ENCODE data around the gene COQ8A.
"Not testable (repeated sequence)": the region's sequence is repeated elsewhere in the genome, so short reads cannot be mapped to it uniquely, and the experiment has no call there.

COQ8A gene

DNA sequence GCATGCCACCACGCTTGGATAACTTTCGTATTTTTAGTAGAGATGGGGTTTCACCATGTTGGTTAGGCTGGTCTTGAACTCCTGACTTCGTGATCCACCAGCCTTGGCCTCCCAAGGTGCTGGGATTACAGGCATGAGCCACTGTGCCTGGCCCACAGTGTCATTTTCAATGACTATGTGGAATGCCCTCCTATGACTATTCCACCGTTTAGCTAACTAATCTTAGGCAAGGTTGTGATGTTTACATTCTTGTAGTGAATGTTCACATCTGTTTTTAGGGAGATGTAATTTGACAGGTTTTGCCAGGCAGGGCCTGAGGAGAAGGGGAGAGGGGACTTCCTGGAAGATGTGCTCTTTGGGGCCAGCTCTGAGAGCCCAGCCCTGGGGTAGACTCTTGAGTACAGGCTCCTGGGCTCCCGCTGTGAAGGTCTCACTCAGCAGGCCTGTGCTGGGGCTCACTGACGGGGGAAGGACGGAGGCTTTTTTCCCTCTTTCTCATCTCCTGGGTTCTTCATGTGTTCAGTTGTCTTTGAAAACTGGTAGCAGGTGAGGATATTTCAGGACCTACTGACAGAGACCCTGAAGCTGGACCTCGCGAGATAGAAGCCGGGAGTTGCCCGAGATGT, 13.2 kb downstream of the COQ8A start:
- no peaks in the 10 kb centered on the region for H3K4me1 ChIP-seq (ENCODE audit: insufficient read depth, low read length)
- H3K27me3 ChIP-seq (ENCODE audit: insufficient read depth, low read length) = no peaks in the 10 kb centered on the region
- no peaks in the 10 kb centered on the region for H3K36me3 ChIP-seq (ENCODE audit: insufficient read depth, low read length)
- no peak overlapping the region for H3K4me3 ChIP-seq (ENCODE audit: low read length)
- H3K9me3 ChIP-seq (ENCODE audit: insufficient read depth, low read depth, low read length) = no peaks in the 10 kb centered on the region
- WGBS = 91% methylated on average over 11 of the region's 11 CpGs
- H3K27ac ChIP-seq (ENCODE audit: low read depth, low read length) = no peak overlapping the region
- no peak overlapping the region for H3K9ac ChIP-seq (ENCODE audit: low read depth, low read length)

DNA sequence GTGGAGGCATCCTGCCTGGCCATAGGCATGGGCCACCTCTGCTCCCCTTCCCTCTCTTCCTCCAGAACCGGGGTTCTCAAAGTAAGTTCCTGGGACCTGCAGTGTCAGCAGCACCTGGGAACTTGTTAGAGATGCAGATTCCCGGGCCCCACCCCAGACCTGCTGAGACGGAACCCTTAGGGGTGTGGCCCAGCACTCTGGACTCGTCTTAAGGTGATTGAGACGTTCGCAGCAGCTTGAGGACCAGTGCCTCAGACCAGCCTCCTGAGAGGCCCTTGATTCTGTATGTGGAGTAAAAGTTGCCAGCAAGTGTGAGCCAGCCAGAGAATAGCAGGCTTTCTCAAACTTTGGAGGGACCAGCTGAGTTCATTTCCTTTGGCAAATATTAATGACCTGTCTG, 14.2 kb downstream of the COQ8A start:
- 91% methylated on average over 6 of the region's 6 CpGs for WGBS
- H3K9me3 ChIP-seq (ENCODE audit: insufficient read depth, low read depth, low read length) = no peaks in the 10 kb centered on the region
- no peak overlapping the region for H3K9ac ChIP-seq (ENCODE audit: low read depth, low read length)
- H3K27ac ChIP-seq (ENCODE audit: low read depth, low read length) = no peak overlapping the region
- no peak overlapping the region for H3K4me3 ChIP-seq (ENCODE audit: low read length)
- no peaks in the 10 kb centered on the region for H3K36me3 ChIP-seq (ENCODE audit: insufficient read depth, low read length)
- H3K27me3 ChIP-seq (ENCODE audit: insufficient read depth, low read length) = no peaks in the 10 kb centered on the region
- H3K4me1 ChIP-seq (ENCODE audit: insufficient read depth, low read length) = no peaks in the 10 kb centered on the region

DNA sequence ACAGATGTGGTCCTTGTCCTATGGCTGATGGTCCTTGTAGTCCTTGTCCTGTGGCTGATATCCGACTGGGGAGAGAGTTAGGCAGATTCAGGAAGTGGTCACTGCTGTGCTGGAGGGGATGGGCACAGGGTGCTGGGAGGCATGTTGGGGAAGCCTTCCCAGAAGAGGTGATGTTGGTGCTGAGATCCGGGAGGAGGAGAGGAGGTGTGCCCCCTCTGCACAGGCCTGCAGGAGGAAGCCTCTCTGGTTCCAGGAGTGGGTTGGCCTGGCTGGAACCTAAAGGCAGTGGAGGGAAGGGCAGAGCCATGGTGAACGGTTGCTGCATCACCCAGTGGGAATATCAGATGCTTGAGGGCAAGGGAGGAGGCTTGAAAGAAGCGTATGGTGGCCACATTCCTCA, 14.7 kb downstream of the COQ8A start:
- no peaks in the 10 kb centered on the region for H3K4me1 ChIP-seq (ENCODE audit: insufficient read depth, low read length)
- H3K9ac ChIP-seq (ENCODE audit: low read depth, low read length) = no peak overlapping the region
- no peak overlapping the region for H3K27ac ChIP-seq (ENCODE audit: low read depth, low read length)
- 88% methylated on average over 4 of the region's 4 CpGs for WGBS
- no peaks in the 10 kb centered on the region for H3K9me3 ChIP-seq (ENCODE audit: insufficient read depth, low read depth, low read length)
- H3K4me3 ChIP-seq (ENCODE audit: low read length) = no peak overlapping the region
- H3K27me3 ChIP-seq (ENCODE audit: insufficient read depth, low read length) = no peaks in the 10 kb centered on the region
- no peaks in the 10 kb centered on the region for H3K36me3 ChIP-seq (ENCODE audit: insufficient read depth, low read length)

DNA sequence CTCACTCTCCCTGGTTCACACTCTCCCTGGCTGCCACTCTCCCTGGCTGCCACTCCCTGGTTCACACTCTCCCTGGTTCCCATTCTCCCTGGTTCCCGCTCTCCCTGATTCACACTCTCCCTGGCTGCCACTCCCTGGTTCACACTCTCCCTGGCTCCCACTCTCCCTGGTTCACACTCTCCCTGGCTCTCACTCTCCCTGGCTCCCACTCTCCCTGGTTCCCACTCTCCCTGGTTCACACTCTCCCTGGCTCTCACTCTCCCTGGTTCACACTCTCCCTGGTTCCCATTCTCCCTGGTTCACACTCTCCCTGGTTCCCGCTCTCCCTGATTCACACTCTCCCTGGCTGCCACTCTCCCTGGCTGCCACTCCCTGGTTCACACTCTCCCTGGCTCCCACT, 15.8 kb downstream of the COQ8A start:
- not testable (repeated sequence) for H3K9me3 ChIP-seq (ENCODE audit: insufficient read depth, low read depth, low read length); H3K4me3 ChIP-seq (ENCODE audit: low read length); H3K36me3 ChIP-seq (ENCODE audit: insufficient read depth, low read length); H3K9ac ChIP-seq (ENCODE audit: low read depth, low read length); H3K4me1 ChIP-seq (ENCODE audit: insufficient read depth, low read length); H3K27ac ChIP-seq (ENCODE audit: low read depth, low read length); H3K27me3 ChIP-seq (ENCODE audit: insufficient read depth, low read length)
- 93% methylated on average over 2 of the region's 2 CpGs for WGBS

DNA sequence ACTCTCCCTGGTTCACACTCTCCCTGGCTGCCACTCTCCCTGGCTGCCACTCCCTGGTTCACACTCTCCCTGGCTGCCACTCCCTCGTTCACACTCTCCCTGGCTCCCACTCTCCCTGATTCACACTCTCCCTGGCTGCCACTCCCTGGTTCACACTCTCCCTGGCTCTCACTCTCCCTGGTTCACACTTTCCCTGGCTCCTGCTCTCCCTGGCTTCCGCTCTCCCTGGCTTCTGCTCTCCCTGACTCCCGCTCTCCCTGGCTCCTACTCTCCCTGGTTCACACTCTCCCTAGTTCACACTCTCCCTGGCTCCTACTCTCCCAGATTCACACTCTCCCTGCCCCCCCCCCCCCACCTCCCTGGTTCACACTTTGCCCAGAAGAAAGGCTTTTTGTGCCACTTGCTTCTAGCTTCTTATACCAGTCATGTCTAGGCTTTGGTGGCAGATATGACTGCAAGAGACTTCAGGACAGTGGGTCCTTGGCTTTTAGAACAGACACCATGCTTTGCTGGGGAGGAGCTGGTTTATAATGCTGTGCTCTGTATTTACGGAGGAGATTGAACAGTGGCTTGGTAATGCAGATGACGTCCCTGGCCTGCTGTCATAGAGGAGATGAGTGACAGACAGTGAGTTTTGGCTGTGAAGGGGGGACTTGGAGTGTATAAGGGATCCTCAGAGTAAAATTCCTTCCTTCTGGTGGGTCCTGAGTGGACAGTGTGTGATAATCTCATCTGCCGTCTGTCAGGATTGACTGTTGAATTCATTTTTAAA, 17.0 kb downstream of the COQ8A start:
- Histone ChIP-seq H3K9ac (ENCODE audit: low read depth, low read length) (no peak overlapping the region), H3K4me3 (ENCODE audit: low read length) (no peak overlapping the region), H3K27ac (ENCODE audit: low read depth, low read length) (no peak overlapping the region), H3K9me3 (ENCODE audit: insufficient read depth, low read depth, low read length) (no peaks in the 10 kb centered on the region), H3K4me1 (ENCODE audit: insufficient read depth, low read length) (no peaks in the 10 kb centered on the region), H3K27me3 (ENCODE audit: insufficient read depth, low read length) (no peaks in the 10 kb centered on the region), H3K36me3 (ENCODE audit: insufficient read depth, low read length) (no peaks in the 10 kb centered on the region)
- 92% methylated on average over 5 of the region's 6 CpGs for WGBS

DNA sequence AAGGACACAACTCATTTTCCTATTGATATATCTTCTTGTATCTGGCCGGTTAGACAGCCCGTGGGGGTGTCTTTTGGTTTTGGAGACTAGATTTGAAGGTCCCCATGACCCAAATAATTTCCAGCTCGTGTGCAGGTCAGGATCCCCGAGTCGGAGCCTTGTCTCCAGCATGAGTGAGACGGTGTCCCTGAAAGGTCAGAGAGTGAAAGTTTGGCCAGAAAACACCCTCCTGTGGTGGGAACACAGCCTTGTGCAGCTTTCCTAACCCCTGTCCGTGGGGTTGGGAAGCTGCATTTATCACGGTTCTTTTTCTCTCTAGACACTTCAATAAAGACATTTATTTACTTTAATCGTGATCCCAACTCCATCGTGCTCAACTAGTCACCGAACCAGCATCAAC, 17.6 kb downstream of the COQ8A start:
- no peak overlapping the region for H3K4me3 ChIP-seq (ENCODE audit: low read length)
- H3K4me1 ChIP-seq (ENCODE audit: insufficient read depth, low read length) = no peaks in the 10 kb centered on the region
- WGBS = 94% methylated on average over 11 of the region's 11 CpGs
- no peak overlapping the region for H3K27ac ChIP-seq (ENCODE audit: low read depth, low read length)
- H3K9ac ChIP-seq (ENCODE audit: low read depth, low read length) = no peak overlapping the region
- no peaks in the 10 kb centered on the region for H3K36me3 ChIP-seq (ENCODE audit: insufficient read depth, low read length)
- H3K9me3 ChIP-seq (ENCODE audit: insufficient read depth, low read depth, low read length) = no peaks in the 10 kb centered on the region
- H3K27me3 ChIP-seq (ENCODE audit: insufficient read depth, low read length) = no peaks in the 10 kb centered on the region

DNA sequence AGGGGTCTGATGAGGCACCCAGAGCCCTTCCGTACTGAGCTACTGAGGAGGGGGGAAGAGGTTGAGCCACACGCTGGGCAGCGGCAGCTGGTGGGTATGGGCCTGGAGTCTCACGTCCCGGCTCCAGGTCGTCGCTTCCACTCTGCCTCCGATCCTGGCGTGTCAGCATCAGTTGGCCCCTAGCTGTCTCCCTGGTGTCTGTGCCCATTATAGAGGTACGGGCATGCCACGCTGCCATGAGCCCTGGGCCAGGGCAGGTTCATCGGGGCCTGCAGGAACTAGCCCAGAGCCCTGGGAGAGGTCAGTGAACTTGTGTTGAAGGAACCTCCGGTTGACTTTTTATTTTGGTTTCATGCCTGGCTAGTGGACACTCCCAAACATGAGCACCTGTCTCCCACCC, 18.2 kb downstream of the COQ8A start:
- WGBS = 91% methylated on average over 13 of the region's 13 CpGs
- Histone ChIP-seq H3K4me1 (ENCODE audit: insufficient read depth, low read length) (no peaks in the 10 kb centered on the region), H3K9ac (ENCODE audit: low read depth, low read length) (no peak overlapping the region), H3K27me3 (ENCODE audit: insufficient read depth, low read length) (no peaks in the 10 kb centered on the region), H3K9me3 (ENCODE audit: insufficient read depth, low read depth, low read length) (no peaks in the 10 kb centered on the region), H3K4me3 (ENCODE audit: low read length) (no peak overlapping the region), H3K27ac (ENCODE audit: low read depth, low read length) (no peak overlapping the region), H3K36me3 (ENCODE audit: insufficient read depth, low read length) (no peaks in the 10 kb centered on the region)

DNA sequence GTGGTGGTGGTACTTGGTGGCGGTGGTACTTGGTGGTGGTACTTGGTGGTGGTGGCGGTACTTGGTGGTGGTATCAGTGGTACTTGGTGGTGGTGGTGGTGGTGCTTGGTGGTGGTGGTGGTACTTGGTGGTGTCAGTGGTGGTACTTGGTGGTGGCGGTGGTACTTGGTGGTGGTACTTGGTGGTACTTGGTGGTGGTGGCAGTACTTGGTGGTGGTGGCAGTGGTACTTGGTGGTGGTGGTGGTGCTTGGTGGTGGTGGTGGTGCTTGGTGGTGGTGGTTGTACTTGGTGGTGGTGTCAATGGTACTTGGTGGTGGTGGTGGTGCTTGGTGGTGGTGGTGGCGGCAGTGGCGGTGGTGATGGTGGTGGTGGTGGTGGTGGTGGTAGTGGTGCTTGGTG, 20.2 kb downstream of the COQ8A start:
- Histone ChIP-seq H3K9ac (ENCODE audit: low read depth, low read length) (no peak overlapping the region), H3K27me3 (ENCODE audit: insufficient read depth, low read length) (no peaks in the 10 kb centered on the region), H3K4me3 (ENCODE audit: low read length) (no peak overlapping the region), H3K9me3 (ENCODE audit: insufficient read depth, low read depth, low read length) (no peaks in the 10 kb centered on the region), H3K36me3 (ENCODE audit: insufficient read depth, low read length) (no peaks in the 10 kb centered on the region), H3K4me1 (ENCODE audit: insufficient read depth, low read length) (no peaks in the 10 kb centered on the region), H3K27ac (ENCODE audit: low read depth, low read length) (no peak overlapping the region)
- 74% methylated on average over 5 of the region's 5 CpGs for WGBS

DNA sequence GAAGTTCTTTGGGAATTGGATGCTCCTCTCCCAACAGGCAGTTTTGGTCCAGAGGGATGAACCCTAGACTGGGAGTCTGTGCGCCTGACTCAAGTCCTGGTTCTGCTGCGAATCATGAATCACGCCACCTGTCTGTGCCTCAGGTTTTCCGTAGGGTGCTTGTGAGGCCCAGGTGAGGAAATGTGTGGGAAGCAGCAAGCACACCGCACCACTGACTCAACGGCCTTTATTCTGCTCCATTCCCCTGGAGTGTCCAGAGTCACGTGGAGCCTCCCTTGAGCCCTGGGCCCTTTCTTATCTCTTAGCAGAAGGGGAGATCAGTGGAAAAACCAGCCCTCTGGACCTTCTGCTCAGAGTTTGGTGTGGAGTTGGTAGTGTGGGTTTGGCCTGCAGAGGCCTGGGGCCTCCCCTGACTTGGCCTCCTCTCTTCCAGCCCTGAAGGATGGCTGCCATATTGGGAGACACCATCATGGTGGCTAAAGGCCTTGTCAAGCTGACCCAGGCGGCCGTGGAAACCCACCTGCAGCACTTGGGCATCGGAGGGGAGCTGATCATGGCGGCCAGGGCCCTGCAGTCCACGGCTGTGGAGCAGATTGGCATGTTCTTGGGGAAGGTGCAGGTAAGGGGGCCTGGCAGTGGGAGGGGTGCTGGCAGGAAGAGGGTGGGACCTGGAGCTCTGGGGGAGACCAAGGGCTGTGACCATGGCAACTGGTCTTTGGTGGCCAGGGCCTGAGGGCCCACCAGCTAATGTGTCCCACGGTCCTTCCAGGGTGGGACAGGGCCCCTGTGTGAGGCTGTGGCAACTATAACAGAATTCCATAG, 21.1 kb downstream of the COQ8A start:
- Histone ChIP-seq H3K9ac (ENCODE audit: low read depth, low read length) (no peak overlapping the region), H3K27ac (ENCODE audit: low read depth, low read length) (no peak overlapping the region), H3K9me3 (ENCODE audit: insufficient read depth, low read depth, low read length) (no peaks in the 10 kb centered on the region), H3K36me3 (ENCODE audit: insufficient read depth, low read length) (peaks cover under 1% of the 10 kb centered on the region; the same call in 1 of the 2 replicates), H3K4me3 (ENCODE audit: low read length) (no peak overlapping the region), H3K4me1 (ENCODE audit: insufficient read depth, low read length) (no peaks in the 10 kb centered on the region), H3K27me3 (ENCODE audit: insufficient read depth, low read length) (no peaks in the 10 kb centered on the region)
- WGBS = 94% methylated on average over 13 of the region's 13 CpGs

DNA sequence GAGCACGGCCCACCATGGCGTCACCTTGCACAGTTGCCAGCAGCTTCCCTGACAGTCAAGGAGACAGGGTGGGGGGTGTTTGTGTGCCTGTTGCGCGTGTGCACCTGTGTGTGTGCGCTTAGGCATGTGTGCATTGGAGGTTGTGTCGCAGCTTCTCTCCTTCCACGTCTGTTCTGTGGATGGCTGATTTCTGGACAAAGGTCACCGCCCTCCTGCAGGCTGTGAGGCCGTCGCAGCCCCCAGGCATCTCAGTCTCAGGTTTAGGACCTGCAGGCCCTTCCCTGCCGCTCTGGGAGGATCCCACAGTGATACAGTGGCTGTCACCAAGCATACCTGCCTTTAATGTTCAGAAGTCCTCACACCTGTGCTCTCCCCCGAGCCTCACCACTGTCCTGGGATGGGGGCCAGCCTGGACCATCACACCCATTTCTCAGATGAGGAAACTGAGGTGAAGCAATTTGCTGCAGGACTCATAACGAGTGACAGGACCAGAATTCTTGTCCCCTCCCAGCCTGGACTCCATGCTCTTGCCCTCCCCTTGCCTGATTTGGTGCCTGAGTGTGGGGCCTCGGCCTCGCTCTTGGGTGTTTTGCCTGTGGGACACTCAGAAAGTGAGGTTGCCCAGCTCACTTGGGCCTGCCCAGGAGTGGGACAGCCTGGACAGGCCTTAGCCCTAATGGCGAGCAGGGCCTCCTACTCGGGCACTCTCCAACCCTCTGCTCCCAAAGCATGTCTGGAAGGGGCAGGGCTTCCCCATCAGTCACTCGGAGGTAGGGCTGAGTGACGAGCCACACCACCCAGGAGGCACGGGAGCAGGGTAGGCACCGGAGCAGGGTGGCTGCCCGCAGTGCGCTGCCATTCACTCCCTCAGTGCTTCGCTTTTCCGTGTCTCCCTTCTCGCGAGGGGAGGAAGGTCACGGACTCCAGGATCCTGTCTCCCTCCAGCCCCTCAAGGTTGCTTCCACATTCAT, 22.6 kb downstream of the COQ8A start:
- Histone ChIP-seq H3K27me3 (ENCODE audit: insufficient read depth, low read length) (no peaks in the 10 kb centered on the region), H3K27ac (ENCODE audit: low read depth, low read length) (no peak overlapping the region), H3K4me3 (ENCODE audit: low read length) (no peak overlapping the region), H3K9ac (ENCODE audit: low read depth, low read length) (no peak overlapping the region), H3K9me3 (ENCODE audit: insufficient read depth, low read depth, low read length) (no peaks in the 10 kb centered on the region), H3K4me1 (ENCODE audit: insufficient read depth, low read length) (no peaks in the 10 kb centered on the region), H3K36me3 (ENCODE audit: insufficient read depth, low read length) (peaks cover 3% of the 10 kb centered on the region; the same call in 1 of the 2 replicates)
- WGBS = 92% methylated on average over 28 of the region's 28 CpGs
